Measurements from ENCODE around the gene SLC13A2. TPM values are rescaled to one million over a fixed set of nuclear protein-coding genes. Genes with fewer than 3 reads are reported as not detected.

SLC13A2 gene
- total and polyA plus RNA-seq, 7 donors = 0.21 TPM; not detected in 6

- Histone ChIP-seq H3K9me3 (no peaks in the 10 kb centered on the region), H3K27ac (no peak overlapping the region), H3K36me3 (ENCODE audit: insufficient read depth in 1 of 2, low read depth in 1 of 2) (no peaks in the 10 kb centered on the region), H3K4me3 (no peak overlapping the region), H3K27me3 (ENCODE audit: insufficient read depth in 3 of 3, low read length in 2 of 3) (peaks cover 0 to 12% (median 3%) of the 10 kb centered on the region in 3 donors), H3K4me1 (no peaks in the 10 kb centered on the region)
- 74 to 88% (median 85%) methylated on average over 2 of the region's 2 CpGs for WGBS, 3 donors
- DNase-seq (no peak), ATAC-seq (no peak)
- intact Hi-C loops (cut with DNase I) = no loop called here
- TF ChIP-seq CTCF (IDR thresholded peaks at IDR 0.05) = no peak
Measured at GRCh38 chr17:28527859-28528258, 54.4 kb downstream of the SLC13A2 start.

GRCh38 chr17:28528327-28529012 lies 55.0 kb downstream of the SLC13A2 start:
- TF ChIP-seq CTCF (IDR thresholded peaks at IDR 0.05) = no peak
- intact Hi-C loops (cut with DNase I) = no loop called here
- Histone ChIP-seq H3K27ac (no peak overlapping the region), H3K4me1 (no peaks in the 10 kb centered on the region), H3K27me3 (ENCODE audit: insufficient read depth in 3 of 3, low read length in 2 of 3) (peaks cover 0 to 12% (median 3%) of the 10 kb centered on the region in 3 donors), H3K9me3 (no peaks in the 10 kb centered on the region), H3K4me3 (no peak overlapping the region), H3K36me3 (ENCODE audit: insufficient read depth in 1 of 2, low read depth in 1 of 2) (no peaks in the 10 kb centered on the region)
- ATAC-seq (no peak), DNase-seq (no peak)
- WGBS, 3 donors = 71 to 76% (median 72%) methylated on average over 9 of the region's 9 CpGs

GRCh38 chr17:28529013-28529400 lies 55.6 kb downstream of the SLC13A2 start:
- Histone ChIP-seq H3K9me3 (no peaks in the 10 kb centered on the region), H3K36me3 (ENCODE audit: insufficient read depth in 1 of 2, low read depth in 1 of 2) (no peaks in the 10 kb centered on the region), H3K27me3 (ENCODE audit: insufficient read depth in 3 of 3, low read length in 2 of 3) (peaks cover 0 to 12% (median 3%) of the 10 kb centered on the region in 3 donors), H3K27ac (no peak overlapping the region), H3K4me3 (no peak overlapping the region), H3K4me1 (no peaks in the 10 kb centered on the region)
- intact Hi-C loops (cut with DNase I) = no loop called here
- DNase-seq (no peak), ATAC-seq (no peak)
- 90 to 93% (median 91%) methylated on average over 3 of the region's 3 CpGs for WGBS, 3 donors
- no peak for TF ChIP-seq CTCF (IDR thresholded peaks at IDR 0.05)

- Histone ChIP-seq H3K27me3 (ENCODE audit: insufficient read depth in 3 of 3, low read length in 2 of 3) (peaks cover 0 to 12% (median 3%) of the 10 kb centered on the region in 3 donors), H3K9me3 (no peaks in the 10 kb centered on the region), H3K27ac (no peak overlapping the region), H3K36me3 (ENCODE audit: insufficient read depth in 1 of 2, low read depth in 1 of 2) (no peaks in the 10 kb centered on the region), H3K4me1 (no peaks in the 10 kb centered on the region), H3K4me3 (no peak overlapping the region)
- WGBS, 3 donors = 62 to 74% (median 72%) methylated on average over 4 of the region's 4 CpGs
- intact Hi-C loops (cut with DNase I) = no loop called here
- no peak for ATAC-seq
- DNase-seq = no peak
- TF ChIP-seq CTCF (IDR thresholded peaks at IDR 0.05) = no peak
Measured at GRCh38 chr17:28530250-28530649, 56.8 kb downstream of the SLC13A2 start.

- H3K36me3 ChIP-seq (ENCODE audit: insufficient read depth in 1 of 2, low read depth in 1 of 2) = no peaks in the 10 kb centered on the region
- peaks cover 0 to 12% (median 3%) of the 10 kb centered on the region in 3 donors for H3K27me3 ChIP-seq (ENCODE audit: insufficient read depth in 3 of 3, low read length in 2 of 3)
- H3K4me1 ChIP-seq = no peaks in the 10 kb centered on the region
- H3K4me3 ChIP-seq = no peak overlapping the region
- ATAC-seq (no peak), DNase-seq (no peak)
- H3K9me3 ChIP-seq = no peaks in the 10 kb centered on the region
- WGBS, 3 donors = 57 to 67% (median 59%) methylated on average over 7 of the region's 7 CpGs
- no peak for TF ChIP-seq CTCF (IDR thresholded peaks at IDR 0.05)
- H3K27ac ChIP-seq = no peak overlapping the region
- intact Hi-C loops (cut with DNase I) = no loop called here
Measured at GRCh38 chr17:28530926-28531325, 57.5 kb downstream of the SLC13A2 start.
